Measurements from ENCODE around the gene RNF19B. TPM values are rescaled to one million over a fixed set of nuclear protein-coding genes. Genes with fewer than 3 reads are reported as not detected.
A peak's percentile ranks its signal among the peaks of the same experiment; 100 is the strongest.

Gene RNF19B
- total RNA-seq, 4 donors from 2014 or later, result 28.1 to 62.1 (median 54.6) TPM

- Histone ChIP-seq H3K9me3 (no peaks in the 10 kb centered on the region), H3K4me3 (no peak overlapping the region), H3K4me1 (peaks cover 0 to 25% (median 15%) of the 10 kb centered on the region in 4 donors), H3K36me3 (no peaks in the 10 kb centered on the region), H3K27me3 (no peaks in the 10 kb centered on the region), H3K27ac (peak overlapping the region in 1 of 4 donors; percentile 19)
- no peak for DNase-seq
- TF ChIP-seq POLR2A (IDR thresholded peaks at IDR 0.05), result no peak
- TF ChIP-seq, protein P1, sequence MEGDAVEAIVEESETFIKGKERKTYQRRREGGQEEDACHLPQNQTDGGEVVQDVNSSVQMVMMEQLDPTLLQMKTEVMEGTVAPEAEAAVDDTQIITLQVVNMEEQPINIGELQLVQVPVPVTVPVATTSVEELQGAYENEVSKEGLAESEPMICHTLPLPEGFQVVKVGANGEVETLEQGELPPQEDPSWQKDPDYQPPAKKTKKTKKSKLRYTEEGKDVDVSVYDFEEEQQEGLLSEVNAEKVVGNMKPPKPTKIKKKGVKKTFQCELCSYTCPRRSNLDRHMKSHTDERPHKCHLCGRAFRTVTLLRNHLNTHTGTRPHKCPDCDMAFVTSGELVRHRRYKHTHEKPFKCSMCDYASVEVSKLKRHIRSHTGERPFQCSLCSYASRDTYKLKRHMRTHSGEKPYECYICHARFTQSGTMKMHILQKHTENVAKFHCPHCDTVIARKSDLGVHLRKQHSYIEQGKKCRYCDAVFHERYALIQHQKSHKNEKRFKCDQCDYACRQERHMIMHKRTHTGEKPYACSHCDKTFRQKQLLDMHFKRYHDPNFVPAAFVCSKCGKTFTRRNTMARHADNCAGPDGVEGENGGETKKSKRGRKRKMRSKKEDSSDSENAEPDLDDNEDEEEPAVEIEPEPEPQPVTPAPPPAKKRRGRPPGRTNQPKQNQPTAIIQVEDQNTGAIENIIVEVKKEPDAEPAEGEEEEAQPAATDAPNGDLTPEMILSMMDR (IDR thresholded peaks at IDR 0.05), result no peak
Observed at GRCh38 chr1:32984090-32984454, 19.5 kb upstream of the RNF19B start.

DNA sequence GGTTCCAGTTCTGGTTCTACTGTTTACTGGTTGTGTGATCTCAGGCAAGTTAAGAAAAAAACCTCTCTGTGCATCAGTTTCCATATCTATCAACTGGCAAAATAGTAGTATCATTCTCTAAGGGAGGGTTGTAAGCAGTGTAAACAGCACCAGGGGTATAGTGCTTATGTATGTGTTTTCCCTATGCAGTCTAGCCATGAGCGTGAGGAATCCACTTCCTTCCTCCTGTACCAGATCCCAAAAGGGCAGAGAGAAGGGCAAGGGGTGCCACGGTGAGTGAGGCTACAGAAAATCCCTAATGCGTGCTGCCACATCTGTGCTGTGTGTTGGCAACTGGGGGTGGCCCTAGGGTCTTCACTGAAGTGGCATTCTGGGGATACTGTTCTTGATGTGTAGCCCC, 18.4 kb upstream of the RNF19B start:
- TF ChIP-seq, protein P1 (IDR thresholded peaks at IDR 0.05), result no peak
- TF ChIP-seq POLR2A (IDR thresholded peaks at IDR 0.05), result no peak
- no peaks in the 10 kb centered on the region for H3K27me3 ChIP-seq
- no peaks in the 10 kb centered on the region for H3K9me3 ChIP-seq
- H3K4me3 ChIP-seq, result no peak overlapping the region
- no peaks in the 10 kb centered on the region for H3K36me3 ChIP-seq
- peaks cover 0 to 21% (median 14%) of the 10 kb centered on the region in 4 donors for H3K4me1 ChIP-seq
- no peak for DNase-seq
- H3K27ac ChIP-seq, result no peak overlapping the region

- Histone ChIP-seq H3K9me3 (no peaks in the 10 kb centered on the region), H3K4me3 (peak overlapping the region in 2 of 4 donors; percentile 11 to 16), H3K27me3 (no peaks in the 10 kb centered on the region), H3K27ac (peak overlapping the region; percentile 79 to 83 (median 80)), H3K4me1 (peaks cover 0 to 21% (median 14%) of the 10 kb centered on the region in 4 donors), H3K36me3 (no peaks in the 10 kb centered on the region)
- peak; percentile 64 to 85 (median 64) for DNase-seq
- peak in 1 of 2 donors; percentile 74 for TF ChIP-seq POLR2A (IDR thresholded peaks at IDR 0.05)
- TF ChIP-seq, protein P1 (IDR thresholded peaks at IDR 0.05), result no peak
Observed at GRCh38 chr1:32981003-32981901, 16.6 kb upstream of the RNF19B start.

DNA sequence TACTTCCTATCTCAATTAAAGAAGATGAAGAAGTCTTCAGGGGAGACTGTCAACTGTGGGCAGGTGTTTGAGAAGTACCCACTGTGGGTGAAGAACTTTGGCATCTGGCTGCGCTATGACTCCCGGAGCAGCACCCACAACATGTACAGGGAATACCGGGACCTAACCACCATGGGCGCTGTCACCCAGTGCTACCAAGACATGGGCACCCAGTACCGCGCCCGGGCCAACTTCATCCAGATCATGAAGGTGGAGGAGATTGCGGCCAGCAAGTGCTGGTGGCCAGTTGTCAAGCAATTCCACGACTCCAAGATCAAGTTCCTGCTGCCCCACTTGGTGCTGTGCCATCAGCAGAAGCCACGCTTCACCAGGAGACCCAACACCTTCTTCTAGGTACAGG, 15.5 kb upstream of the RNF19B start:
- H3K27ac ChIP-seq, result peak overlapping the region in 2 of 4 donors; percentile 79 to 83
- no peak for TF ChIP-seq POLR2A (IDR thresholded peaks at IDR 0.05)
- TF ChIP-seq, protein P1 (IDR thresholded peaks at IDR 0.05), result no peak
- H3K27me3 ChIP-seq, result no peaks in the 10 kb centered on the region
- H3K4me1 ChIP-seq, result peaks cover 0 to 21% (median 14%) of the 10 kb centered on the region in 4 donors
- DNase-seq, result no peak
- H3K36me3 ChIP-seq, result no peaks in the 10 kb centered on the region
- no peak overlapping the region for H3K4me3 ChIP-seq
- H3K9me3 ChIP-seq, result no peaks in the 10 kb centered on the region

- Histone ChIP-seq H3K27me3 (no peaks in the 10 kb centered on the region), H3K9me3 (no peaks in the 10 kb centered on the region), H3K4me3 (no peak overlapping the region), H3K36me3 (no peaks in the 10 kb centered on the region), H3K4me1 (peaks cover 0 to 21% (median 14%) of the 10 kb centered on the region in 4 donors), H3K27ac (no peak overlapping the region)
- no peak for TF ChIP-seq POLR2A (IDR thresholded peaks at IDR 0.05)
- TF ChIP-seq, protein P1 (IDR thresholded peaks at IDR 0.05), result no peak
- no peak for DNase-seq
Observed at GRCh38 chr1:32978854-32979253, 14.2 kb upstream of the RNF19B start.
